NT2/D1 (cell line): ENCODE data around the gene LTBP1.

Experiments used
- DNase-seq: peaks from one replicate; pipeline ENCODE4 v3.0.0-alpha.2; 2011; ENCODE audit warnings: low read depth, low spot score
- H3K27me3 ChIP-seq: 2 replicates; pipeline ENCODE4 v1.6.0; 2011; ENCODE audit warnings: mild to moderate bottlenecking; ENCODE audit not compliant: insufficient read length, insufficient read depth
- H3K36me3 ChIP-seq: 2 replicates; pipeline ENCODE4 v1.6.1; 2011; ENCODE audit warnings: mild to moderate bottlenecking, low read length, mixed read lengths; ENCODE audit not compliant: insufficient read depth, insufficient read length
- H3K4me1 ChIP-seq: 2 replicates; pipeline ENCODE4 v1.5.1; 2011; ENCODE audit not compliant: insufficient read depth, insufficient read length
- H3K4me3 ChIP-seq: 2 replicates; pipeline ENCODE4 v1.5.1; 2011; ENCODE audit warnings: low read depth; ENCODE audit not compliant: insufficient read length
- H3K9ac ChIP-seq: 2 replicates; pipeline ENCODE4 v1.6.0; 2011; ENCODE audit warnings: low read depth; ENCODE audit not compliant: insufficient read length
- H3K9me3 ChIP-seq: 2 replicates; pipeline ENCODE4 v1.5.1; 2011; ENCODE audit warnings: mild to moderate bottlenecking, low read length; ENCODE audit not compliant: insufficient read depth
- SUZ12 ChIP-seq: IDR thresholded peaks from 2 replicates; pipeline ENCODE4 v1.6.1; 2011; ENCODE audit not compliant: insufficient read length, insufficient read depth; ENCODE audit errors: extremely low read depth
- YY1 ChIP-seq: IDR thresholded peaks from 2 replicates; pipeline ENCODE4 v1.6.1; 2011; ENCODE audit not compliant: insufficient read length, insufficient read depth
- ZNF274 ChIP-seq: IDR thresholded peaks from 2 replicates; pipeline ENCODE4 v1.6.1; 2011; ENCODE audit warnings: mild to moderate bottlenecking, low read depth, low read length

The LTBP1 gene

GRCh38 chr2:33313039-33313438 is 366.3 kb downstream of the LTBP1 start:
- DNase-seq = no peak
- TF ChIP-seq ZNF274 (no peak), SUZ12 (no peak), YY1 (no peak)
- Histone ChIP-seq H3K36me3 (no peaks in the 10 kb centered on the region), H3K9me3 (no peaks in the 10 kb centered on the region), H3K27me3 (no peaks in the 10 kb centered on the region), H3K4me3 (no peak overlapping the region), H3K4me1 (no peaks in the 10 kb centered on the region), H3K9ac (no peak overlapping the region)

GRCh38 chr2:33314541-33314940 is 367.8 kb downstream of the LTBP1 start:
- DNase-seq = no peak
- no peaks in the 10 kb centered on the region for H3K36me3 ChIP-seq
- no peaks in the 10 kb centered on the region for H3K27me3 ChIP-seq
- no peaks in the 10 kb centered on the region for H3K9me3 ChIP-seq
- TF ChIP-seq YY1 (no peak), SUZ12 (no peak), ZNF274 (no peak)
- H3K4me3 ChIP-seq = no peak overlapping the region
- H3K4me1 ChIP-seq = no peaks in the 10 kb centered on the region
- no peak overlapping the region for H3K9ac ChIP-seq

GRCh38 chr2:33316328-33316727 is 369.6 kb downstream of the LTBP1 start:
- Histone ChIP-seq H3K9me3 (no peaks in the 10 kb centered on the region), H3K27me3 (no peaks in the 10 kb centered on the region), H3K9ac (no peak overlapping the region), H3K4me1 (no peaks in the 10 kb centered on the region), H3K4me3 (no peak overlapping the region), H3K36me3 (no peaks in the 10 kb centered on the region)
- no peak for DNase-seq
- no peak for TF ChIP-seq SUZ12
- no peak for TF ChIP-seq ZNF274

GRCh38 chr2:33317369-33318007 is 370.7 kb downstream of the LTBP1 start:
- Histone ChIP-seq H3K36me3 (no peaks in the 10 kb centered on the region), H3K4me1 (no peaks in the 10 kb centered on the region), H3K9ac (no peak overlapping the region), H3K27me3 (no peaks in the 10 kb centered on the region), H3K9me3 (no peaks in the 10 kb centered on the region), H3K4me3 (no peak overlapping the region)
- TF ChIP-seq YY1 = no peak
- TF ChIP-seq ZNF274 = no peak
- no peak for TF ChIP-seq SUZ12
- no peak for DNase-seq

GRCh38 chr2:33318456-33318855 is 371.7 kb downstream of the LTBP1 start:
- no peak overlapping the region for H3K4me3 ChIP-seq
- no peaks in the 10 kb centered on the region for H3K4me1 ChIP-seq
- DNase-seq = no peak
- no peaks in the 10 kb centered on the region for H3K27me3 ChIP-seq
- H3K36me3 ChIP-seq = no peaks in the 10 kb centered on the region
- no peak for TF ChIP-seq YY1
- TF ChIP-seq SUZ12 = no peak
- TF ChIP-seq ZNF274 = no peak
- no peak overlapping the region for H3K9ac ChIP-seq
- H3K9me3 ChIP-seq = no peaks in the 10 kb centered on the region

GRCh38 chr2:33320573-33320972 is 373.8 kb downstream of the LTBP1 start:
- no peak for TF ChIP-seq ZNF274
- no peak for TF ChIP-seq YY1
- TF ChIP-seq SUZ12 = no peak
- DNase-seq = no peak
- no peaks in the 10 kb centered on the region for H3K36me3 ChIP-seq
- no peaks in the 10 kb centered on the region for H3K27me3 ChIP-seq
- no peaks in the 10 kb centered on the region for H3K4me1 ChIP-seq
- no peak overlapping the region for H3K4me3 ChIP-seq
- H3K9ac ChIP-seq = no peak overlapping the region
- H3K9me3 ChIP-seq = no peaks in the 10 kb centered on the region

- TF ChIP-seq YY1 = no peak
- DNase-seq = no peak
- H3K27me3 ChIP-seq = no peaks in the 10 kb centered on the region
- H3K36me3 ChIP-seq = no peaks in the 10 kb centered on the region
- no peaks in the 10 kb centered on the region for H3K9me3 ChIP-seq
- H3K4me3 ChIP-seq = no peak overlapping the region
- H3K9ac ChIP-seq = no peak overlapping the region
- H3K4me1 ChIP-seq = no peaks in the 10 kb centered on the region
These were observed 374.6 kb downstream of the LTBP1 start for GRCh38 chr2:33321236-33321771.
